SW480 (cell line): ENCODE results near the gene B4GALT2.
A peak's percentile ranks its signal among the peaks of the same experiment; 100 is the strongest.

Experiments
- DNase-seq: peaks from one replicate; pipeline ENCODE4 v3.0.0-alpha.2; 2016; ENCODE audit warnings: low spot score

The B4GALT2 gene

DNA sequence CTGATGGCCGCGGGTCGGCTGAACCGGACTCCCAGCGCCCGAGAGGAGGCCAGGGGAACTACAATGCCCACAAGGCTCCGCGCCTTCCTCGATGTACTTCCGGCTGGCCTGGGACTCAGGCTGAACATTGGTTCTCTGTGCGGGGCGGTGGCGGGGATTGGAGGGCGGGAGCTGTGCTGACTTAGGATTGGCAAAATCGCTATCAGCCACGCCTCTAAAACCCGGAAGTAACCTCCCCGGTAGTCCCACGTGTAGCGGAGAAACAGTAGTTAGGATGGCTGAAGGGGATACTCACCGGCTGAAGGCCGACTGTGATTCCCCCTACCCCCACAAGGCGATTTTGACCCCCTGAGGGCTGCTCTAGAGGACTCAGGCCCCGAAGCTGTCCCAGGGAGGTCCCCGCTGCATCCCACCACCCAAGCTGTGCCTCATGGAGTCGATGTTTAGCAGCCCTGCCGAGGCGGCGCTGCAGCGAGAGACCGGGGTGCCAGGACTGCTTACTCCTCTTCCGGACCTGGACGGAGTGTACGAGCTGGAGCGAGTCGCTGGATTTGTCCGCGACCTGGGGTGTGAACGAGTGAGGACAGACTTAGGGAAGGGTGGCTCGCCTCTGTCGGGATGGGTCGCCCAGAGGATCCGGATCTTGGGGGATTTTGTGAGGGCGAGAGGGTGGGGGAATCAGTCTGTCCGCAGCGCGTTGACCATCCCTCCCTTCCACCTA lies 9.1 kb upstream of the B4GALT2 start, which contains the start of gene DPH2:
DPH2 (plus strand) TSS at position 265 of the 721 bp plus-strand sequence; CDS start at position 431, 166 bp downstream.
- peak; percentile 96 for DNase-seq

DNA sequence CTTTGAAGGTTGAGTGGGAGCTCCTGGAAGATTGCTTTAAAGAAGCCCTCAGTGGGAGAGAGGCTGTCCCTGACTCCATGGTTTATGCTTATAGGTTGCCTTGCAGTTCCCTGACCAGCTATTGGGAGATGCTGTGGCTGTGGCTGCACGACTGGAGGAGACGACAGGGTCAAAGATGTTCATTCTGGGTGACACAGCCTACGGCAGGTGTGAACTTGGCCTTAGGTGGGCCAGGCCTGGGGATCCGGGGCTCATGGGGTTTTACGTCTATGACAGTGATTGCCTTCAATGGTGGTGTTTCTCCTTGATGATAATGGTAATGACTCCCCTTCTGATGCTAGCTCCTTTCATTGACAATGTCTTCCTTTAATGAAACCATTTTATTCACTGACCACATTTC lies 8.5 kb upstream of the B4GALT2 start:
- no peak for DNase-seq

DNA sequence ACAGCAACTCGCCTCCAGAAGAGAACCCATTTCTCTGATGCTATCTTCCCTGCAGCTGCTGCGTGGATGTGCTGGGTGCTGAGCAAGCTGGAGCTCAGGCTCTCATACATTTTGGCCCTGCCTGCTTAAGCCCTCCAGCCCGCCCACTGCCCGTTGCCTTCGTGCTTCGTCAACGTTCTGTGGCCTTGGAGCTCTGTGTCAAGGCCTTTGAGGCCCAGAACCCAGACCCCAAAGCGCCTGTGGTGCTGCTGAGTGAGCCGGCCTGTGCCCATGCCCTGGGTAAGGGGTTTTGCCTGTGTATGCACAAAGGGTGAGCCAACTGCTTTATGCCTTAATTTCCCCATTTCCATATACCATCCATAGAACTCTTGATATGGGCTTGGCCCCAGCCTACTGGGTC lies 8.1 kb upstream of the B4GALT2 start:
- DNase-seq: no peak

DNA sequence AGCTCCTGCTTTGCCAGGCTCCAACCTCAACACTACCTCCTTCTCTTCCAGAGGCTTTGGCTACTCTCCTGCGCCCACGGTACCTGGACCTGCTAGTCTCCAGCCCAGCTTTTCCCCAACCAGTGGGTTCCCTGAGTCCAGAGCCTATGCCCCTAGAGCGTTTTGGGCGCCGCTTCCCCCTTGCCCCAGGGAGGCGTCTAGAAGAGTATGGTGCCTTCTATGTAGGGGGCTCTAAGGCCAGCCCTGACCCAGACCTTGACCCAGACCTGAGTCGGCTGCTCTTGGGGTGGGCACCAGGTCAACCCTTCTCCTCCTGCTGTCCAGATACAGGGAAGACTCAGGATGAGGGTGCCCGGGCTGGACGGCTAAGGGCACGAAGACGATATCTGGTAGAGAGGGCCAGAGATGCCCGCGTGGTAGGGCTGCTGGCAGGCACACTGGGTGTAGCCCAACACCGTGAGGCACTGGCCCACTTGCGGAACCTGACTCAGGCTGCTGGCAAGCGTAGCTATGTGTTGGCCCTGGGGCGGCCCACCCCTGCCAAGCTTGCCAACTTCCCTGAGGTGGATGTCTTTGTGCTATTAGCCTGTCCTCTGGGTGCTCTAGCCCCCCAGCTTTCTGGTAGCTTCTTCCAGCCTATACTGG lies 7.6 kb upstream of the B4GALT2 start:
- DNase-seq: no peak

DNA sequence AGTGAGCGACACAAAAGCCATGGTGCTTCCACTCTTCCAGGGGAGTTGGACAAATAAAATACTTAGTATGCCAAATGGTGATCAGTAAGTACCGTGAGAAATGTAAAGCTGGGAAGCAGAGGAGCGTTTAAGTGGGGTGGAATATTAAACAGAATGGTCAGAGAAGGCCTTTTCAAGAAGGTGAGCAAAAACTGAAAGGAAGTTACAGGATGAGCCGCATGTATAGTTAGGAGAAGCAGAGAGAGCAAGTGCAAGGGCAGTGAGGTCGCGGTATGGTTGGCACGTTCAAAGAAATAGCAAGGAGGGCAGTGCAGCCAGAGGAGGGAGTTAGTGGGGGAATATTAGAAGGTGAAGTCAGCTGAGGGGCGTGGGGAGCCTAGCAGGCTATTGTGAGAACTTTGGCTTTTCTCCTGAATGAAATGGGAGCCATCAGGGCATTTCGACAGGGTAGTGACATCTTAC lies 5.0 kb upstream of the B4GALT2 start:
- peak; percentile 41 for DNase-seq

DNA sequence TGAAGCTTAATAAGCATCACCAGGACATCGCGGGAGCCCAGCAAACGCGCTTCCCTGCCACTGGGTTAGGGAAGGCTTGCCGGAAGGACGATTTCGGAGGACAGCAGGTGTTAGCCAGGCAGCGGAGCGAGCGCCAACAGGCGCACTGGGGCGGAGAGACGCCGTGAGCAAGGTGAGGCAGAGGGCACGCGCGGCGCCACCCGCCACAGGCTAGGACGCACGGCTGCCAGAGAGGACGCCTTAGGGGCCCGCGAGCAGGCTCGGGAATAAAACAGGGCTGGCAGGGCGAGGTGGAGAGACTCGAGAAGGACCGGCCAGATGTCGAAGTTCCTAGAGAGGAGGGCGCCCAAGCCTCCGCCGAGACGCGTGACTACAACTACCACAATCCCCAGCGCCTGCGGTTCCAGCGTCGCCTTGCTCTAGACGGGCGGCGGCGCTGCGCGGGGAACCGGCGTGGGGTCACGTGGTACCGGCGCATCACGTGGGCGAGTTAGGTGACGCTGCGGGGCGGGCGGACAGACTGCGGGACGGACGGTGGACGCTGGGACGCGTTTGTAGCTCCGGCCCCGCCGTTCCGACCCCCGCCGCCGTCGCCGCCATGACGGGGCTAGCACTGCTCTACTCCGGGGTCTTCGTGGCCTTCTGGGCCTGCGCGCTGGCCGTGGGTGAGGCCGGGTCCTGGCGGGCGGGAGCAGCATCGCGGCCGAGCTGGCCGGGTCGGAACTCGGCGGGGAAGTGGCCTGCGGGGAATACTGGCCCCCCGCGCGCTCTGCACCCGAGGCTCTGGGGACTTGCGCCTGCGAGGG lies 4.4 kb upstream of the B4GALT2 start, which contains the start of gene ATP6V0B:
ATP6V0B (plus strand) TSS at position 518 of the 806 bp plus-strand sequence; CDS start at position 599, 81 bp downstream.
- DNase-seq: peak; percentile 94

DNA sequence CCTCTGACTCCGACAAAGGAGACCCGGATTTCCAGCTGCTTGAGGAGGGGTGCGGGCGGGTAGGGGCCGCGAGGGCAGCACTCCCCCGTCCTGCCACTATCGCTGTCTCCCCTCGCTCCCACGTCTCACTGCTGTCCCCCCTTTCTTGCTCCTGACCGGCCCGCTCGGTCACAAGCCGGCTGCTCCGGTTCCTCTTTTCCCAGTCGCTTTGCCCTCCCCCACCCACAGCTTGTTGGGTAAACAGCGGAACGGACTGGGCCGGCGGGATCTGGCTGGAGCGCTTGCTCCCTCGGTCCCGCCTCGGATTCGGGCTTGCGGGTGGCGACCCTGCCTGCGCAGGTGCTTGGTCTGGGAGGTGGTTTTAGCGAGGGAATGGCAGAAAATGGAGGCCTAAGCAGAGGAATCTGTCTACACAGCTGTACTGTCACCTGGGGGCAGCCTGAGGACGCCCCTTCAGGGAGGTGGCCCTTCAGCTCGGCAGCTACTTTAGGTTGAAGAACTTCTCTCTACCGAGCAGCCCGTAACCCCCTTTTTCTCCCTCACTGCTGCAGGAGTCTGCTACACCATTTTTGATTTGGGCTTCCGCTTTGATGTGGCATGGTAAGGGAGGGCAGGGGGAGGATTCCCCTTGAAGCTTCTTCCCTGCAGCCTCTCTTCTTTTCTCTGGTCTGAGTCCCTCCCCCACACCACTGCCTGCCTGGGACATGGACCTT lies 3.6 kb upstream of the B4GALT2 start:
- DNase-seq: peak; percentile 40

DNA sequence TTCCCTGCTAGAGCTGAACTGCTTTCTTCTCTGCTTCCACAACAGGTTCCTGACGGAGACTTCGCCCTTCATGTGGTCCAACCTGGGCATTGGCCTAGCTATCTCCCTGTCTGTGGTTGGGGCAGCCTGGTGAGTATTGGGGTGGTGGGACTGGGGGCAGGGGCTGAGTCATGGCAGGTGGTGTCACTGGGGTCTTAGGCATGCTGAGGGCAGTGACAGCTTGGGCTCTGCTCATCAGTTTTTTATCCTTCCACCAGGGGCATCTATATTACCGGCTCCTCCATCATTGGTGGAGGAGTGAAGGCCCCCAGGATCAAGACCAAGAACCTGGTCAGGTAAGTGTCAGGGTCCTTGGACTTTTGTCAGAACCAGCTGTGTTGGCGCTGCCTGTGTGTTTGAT lies 3.0 kb upstream of the B4GALT2 start:
- DNase-seq: no peak

DNA sequence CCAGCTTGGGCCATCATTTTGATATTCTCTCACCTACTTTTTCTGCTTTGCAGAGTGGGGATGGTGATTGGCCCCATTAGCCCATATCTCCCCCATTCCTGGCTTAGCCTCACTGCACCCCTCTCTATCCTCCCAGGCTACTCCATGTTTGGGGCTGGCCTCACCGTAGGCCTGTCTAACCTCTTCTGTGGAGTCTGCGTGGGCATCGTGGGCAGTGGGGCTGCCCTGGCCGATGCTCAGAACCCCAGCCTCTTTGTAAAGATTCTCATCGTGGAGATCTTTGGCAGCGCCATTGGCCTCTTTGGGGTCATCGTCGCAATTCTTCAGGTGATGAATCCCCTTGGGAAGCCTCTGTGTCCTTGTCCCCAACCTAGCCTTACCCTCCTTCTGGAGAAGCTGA lies 2.1 kb upstream of the B4GALT2 start:
- DNase-seq: no peak

DNA sequence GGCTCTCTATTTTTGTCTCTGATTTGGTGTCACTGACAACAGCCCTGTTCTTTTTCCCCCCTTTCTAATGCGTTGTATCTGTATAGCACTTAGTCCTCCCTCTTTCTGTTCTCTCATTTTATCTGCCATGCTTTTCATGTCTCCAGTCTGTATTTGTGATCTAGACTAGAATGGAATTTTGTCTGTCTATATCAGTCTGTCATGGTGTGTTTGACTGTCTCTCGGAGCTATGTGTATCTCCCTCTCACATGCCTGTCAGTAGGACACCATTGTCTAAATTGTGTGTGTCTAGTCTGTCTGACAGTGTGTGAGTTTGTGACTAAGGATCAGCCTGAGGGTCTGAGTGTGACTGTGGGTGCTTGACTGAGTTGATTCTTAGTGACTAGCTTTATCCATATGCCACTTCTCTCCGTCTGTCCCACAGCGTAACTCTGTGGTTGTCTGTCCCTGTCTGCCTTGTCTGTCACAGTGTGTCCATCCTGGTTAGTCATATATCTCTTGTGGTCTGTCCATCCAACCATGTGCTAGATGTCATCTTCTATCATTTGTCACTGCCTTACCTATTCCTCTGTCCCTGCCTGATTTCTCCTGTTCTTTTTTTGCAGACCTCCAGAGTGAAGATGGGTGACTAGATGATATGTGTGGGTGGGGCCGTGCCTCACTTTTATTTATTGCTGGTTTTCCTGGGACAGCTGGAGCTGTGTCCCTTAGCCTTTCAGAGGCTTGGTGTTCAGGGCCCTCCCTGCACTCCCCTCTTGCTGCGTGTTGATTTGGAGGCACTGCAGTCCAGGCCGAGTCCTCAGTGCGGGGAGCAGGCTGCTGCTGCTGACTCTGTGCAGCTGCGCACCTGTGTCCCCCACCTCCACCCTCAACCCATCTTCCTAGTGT lies 1.4 kb upstream of the B4GALT2 start:
- DNase-seq: no peak

DNA sequence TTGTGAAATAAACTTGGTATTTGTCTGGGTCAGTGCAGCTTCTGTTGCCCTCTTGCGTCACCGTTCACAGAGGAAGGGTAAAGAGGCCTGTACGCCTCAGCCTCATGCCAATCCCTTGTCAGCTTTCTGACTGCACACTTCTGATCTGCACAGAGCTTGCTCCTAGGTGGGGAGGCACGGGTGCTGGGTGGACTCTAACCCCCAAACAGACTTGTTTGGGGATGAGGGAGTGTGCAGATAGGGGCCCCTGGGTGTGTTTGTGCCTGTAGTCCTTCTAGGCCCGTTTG lies 803 bp upstream of the B4GALT2 start:
- no peak for DNase-seq

DNA sequence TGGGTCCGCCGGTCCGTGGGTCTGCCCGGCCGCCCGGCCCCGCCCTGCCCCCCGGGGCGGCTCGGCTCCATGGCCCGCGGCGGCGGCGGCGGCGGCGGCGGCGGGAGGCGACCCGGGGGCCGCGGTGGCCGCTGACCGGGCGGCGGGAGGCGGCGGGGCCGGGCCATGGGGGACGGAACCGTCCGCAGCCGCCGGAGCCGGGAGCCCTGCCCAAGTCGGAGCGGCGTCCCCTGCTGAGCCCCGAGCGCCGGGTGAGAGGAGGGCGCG lies 184 bp downstream of the B4GALT2 start:
- DNase-seq: no peak

DNA sequence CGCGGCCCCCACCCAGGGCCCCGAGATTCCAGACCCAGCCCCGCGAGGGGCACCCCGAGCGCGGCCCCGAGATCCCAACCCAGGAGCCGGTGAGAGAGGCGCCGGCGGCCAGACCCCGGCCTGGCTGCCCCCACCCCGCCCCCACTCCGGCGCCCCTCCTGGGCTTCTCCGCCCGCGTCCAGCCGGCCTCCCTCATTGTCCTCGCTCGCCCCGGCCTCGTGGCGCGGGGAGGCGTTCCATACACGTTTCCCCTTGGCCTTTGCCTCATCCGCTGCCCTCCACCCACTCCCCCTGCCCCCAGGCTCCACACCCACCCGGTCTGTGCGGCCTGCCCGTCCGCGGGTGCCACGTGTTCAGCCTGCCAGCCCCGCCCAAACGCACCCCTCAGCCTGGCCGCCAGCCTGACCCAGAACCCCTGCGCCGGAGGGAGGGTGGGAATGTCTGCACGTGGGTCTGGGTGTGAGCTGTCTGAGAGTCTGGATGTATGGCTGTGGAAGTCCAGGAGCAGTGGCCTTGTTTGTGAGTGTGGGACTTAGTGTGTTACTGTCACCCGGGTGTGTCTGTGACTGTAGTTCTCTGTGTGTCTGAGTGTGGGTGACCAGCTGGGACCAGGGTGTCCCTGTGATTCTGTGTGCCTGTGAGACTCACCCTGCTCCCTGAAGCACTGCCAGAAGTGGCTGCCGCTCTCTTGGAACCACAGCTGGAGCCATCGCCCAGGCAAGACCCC lies 681 bp downstream of the B4GALT2 start:
- DNase-seq: peak; percentile 46

DNA sequence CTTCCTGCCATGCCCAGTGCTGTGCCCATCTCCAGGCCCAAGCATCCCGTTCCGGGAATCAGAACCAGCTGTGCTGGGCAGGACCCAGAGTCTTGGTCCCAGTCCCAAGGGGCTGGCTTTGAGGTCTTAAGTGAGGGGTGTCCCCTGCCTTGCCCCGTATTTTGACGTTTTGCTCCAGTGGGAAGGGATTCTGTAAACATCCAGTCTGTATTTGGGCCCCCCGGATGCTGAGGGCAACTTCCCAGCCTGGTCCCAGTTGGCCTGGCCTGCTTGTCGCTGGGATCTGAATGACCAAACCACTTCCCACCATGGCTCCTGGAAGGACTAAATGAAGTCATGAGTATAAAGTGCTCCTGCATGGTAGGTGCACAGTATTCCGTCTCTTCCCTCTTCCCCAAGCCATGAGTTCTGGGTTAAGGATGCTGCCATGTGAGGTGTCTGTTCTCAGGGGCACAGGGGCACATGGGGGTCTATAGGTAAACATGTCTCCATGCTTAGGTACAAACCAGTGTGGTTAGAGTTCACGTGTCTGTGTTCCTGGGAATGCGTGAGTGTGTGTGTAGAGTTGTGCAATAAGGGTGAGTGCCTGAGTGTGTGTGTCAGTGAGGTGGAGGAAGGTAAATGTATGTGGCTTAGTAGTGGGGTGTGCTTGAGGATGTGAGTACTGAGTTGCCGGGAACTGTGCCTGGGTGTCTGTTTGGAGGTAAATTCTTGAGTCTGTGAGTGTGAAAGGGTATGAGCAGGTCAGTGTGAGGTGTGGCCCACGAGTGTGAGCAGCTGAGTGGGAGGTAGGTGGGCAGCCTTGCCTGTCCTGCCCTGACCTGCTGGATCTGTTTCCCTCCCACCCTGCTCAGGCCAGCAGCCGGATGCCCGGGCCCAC lies 1.5 kb downstream of the B4GALT2 start:
- no peak for DNase-seq

DNA sequence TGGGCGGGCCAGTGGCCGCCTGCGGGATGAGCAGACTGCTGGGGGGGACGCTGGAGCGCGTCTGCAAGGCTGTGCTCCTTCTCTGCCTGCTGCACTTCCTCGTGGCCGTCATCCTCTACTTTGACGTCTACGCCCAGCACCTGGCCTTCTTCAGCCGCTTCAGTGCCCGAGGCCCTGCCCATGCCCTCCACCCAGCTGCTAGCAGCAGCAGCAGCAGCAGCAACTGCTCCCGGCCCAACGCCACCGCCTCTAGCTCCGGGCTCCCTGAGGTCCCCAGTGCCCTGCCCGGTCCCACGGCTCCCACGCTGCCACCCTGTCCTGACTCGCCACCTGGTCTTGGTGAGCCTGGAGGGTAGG lies 2.1 kb downstream of the B4GALT2 start:
- no peak for DNase-seq

DNA sequence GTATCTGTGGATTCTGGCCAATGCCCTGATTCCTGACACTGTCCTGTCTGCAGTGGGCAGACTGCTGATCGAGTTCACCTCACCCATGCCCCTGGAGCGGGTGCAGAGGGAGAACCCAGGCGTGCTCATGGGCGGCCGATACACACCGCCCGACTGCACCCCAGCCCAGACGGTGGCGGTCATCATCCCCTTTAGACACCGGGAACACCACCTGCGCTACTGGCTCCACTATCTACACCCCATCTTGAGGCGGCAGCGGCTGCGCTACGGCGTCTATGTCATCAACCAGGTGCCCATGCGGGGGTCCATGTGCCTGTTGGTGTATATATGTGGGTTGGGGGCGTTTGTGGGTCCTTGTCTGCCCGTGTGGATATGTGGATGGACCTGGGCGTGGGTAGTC lies 2.6 kb downstream of the B4GALT2 start:
- no peak for DNase-seq

DNA sequence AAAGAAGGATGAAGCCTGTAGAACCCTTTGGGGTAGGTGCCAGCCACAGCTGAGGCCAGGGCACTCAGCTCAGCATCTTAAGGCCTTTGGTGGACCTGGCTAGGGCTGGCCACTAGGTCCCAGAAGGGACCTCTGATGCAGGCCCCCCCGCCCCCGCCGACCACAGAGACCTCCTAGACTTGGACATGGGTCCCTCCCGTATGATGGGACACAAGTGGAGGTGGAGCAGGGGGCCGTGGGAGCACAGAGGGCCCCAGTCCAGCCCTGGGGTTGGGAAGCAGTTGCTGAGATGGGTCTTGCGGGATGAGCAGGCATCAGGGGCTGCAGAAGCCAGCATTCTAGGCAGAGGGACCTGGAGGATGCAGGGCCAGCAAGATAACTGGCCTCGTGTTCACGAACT lies 3.2 kb downstream of the B4GALT2 start:
- no peak for DNase-seq

DNA sequence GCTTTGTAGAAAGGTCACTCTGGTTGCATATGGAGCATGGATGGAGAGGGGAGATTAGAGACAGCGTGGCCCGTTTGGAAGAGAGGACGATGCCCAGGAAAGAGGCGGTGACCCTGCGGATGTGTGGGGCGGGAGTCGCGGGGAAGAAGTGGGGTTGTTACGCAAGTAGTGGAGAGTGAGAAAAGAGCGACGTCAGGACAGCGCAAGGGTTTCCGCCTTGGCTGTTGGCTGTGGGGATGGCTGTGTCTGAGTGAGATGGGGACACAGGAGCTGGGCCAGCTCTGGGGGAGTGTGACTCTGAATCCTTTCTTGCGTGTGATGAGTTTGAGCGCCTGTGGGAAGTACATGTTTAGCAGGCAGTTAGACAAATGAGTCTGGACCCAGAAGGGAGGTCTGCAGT lies 3.8 kb downstream of the B4GALT2 start:
- DNase-seq: no peak

DNA sequence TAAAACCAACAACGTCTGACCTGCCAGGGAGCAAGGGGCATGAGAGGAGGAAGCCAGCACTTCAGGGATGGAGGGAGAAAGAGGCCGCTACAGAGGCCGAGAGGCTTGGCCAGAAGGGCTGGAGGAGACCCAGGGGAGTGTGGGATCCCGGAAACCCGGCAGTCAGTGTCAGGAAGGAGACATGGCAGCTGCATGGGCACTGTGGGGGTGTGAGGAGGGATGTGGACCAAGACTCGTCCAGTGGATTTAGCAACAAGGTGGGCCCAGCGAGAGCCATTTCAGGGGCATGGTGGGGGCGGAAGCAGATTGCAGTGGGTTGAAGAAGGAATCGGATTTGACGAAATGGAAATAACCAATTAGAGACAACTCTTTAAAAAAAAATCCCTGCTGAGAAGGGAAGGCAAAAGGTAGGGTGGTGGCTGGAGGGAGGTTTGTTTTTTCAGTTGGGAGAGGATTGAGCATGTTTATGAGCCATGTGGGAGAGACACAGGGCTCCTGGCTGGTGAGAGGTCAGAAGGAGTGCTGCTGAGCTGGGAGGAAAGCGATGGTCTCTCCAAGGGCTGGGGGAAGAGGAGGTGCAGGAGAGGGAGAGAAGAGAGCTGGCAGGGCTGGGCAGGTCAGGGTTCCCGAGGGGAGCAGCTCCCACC lies 4.4 kb downstream of the B4GALT2 start:
- DNase-seq: no peak
